Measurements from ENCODE around the gene PTK7.

PTK7 gene

DNA sequence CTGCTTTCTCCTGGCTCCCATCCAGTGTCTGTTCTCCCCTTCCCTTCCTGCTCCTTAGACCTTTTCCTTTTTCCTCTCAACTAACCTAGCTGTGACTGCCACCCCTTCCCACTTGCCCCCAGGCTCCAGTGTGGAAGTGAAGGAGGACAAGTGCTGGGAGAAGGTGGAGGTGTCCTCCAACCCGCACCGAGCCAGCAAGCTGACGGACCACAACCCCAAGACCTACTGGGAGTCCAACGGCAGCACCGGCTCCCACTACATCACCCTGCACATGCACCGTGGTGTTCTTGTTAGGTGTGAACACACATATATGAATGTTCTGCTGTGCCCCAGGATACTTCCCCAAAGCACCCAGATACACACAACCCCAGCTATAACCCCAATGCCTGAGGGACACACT is 124.4 kb downstream of the PTK7 start:
- in situ Hi-C loops (cut with HindIII; ENCODE audit: low sequenced_read_pairs): no loop called here

DNA sequence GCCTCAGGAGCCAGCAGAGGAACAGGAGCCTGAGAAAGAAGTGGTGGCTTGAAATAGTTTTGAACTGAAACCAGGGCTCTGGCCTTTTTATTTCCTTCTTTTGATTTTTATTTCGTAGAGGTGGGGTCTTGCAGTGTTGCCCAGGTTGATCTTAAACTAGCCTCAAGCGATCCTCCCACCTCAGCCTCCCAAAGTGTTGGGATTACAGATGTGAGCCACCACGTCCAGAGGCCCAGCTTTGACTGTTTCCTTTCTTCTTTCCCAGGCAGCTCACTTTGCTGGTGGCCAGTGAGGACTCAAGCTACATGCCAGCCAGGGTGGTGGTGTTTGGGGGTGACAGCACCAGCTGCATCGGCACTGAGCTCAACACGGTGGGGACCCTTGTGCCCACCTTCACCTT is 126.3 kb downstream of the PTK7 start:
- in situ Hi-C loops (cut with HindIII; ENCODE audit: low sequenced_read_pairs): no loop called here

DNA sequence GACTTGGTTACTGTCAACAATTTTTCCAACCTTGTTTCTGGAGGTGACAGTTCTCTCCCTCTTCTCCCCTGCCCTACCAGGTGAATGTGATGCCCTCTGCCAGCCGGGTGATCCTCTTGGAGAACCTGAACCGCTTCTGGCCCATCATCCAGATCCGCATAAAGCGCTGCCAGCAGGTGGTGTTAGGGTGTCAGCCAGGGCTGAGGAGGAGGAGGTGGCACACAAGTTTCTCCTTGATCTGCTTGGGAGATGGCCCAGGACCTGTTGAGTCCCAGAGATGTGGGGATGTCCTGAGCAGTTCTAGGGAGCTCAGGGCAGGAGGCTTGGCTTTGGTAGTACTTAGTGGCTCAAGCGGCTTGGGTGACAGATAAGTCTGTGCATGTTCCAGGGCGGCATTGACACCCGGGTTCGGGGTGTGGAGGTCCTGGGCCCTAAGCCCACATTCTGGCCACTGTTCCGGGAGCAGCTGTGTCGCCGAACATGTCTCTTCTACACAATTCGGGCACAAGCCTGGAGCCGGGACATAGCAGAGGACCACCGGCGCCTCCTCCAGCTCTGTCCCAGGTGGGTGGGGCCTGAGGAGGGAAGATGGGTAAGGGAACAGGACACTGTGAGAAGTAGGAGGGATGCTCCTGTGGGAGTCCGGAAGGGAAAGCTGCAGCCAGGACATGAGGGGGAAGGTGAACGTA is 127.1 kb downstream of the PTK7 start:
- in situ Hi-C loops (cut with HindIII; ENCODE audit: low sequenced_read_pairs): no loop called here

DNA sequence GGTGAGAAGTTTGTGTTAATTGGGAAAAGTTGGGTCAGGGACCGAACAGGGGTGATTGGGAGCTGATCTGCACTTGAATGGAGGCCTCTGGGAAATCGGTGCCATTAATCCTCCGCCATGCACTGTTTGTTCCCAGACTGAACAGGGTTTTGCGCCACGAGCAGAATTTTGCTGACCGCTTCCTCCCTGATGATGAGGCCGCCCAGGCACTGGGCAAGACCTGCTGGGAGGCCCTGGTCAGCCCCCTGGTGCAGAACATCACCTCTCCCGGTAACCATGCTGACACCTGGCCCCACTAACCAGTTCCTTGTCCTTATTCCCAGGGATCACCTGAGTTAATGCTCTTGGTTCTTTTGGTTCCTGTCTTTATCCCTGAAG is 127.6 kb downstream of the PTK7 start:
- in situ Hi-C loops (cut with HindIII; ENCODE audit: low sequenced_read_pairs): no loop called here

DNA sequence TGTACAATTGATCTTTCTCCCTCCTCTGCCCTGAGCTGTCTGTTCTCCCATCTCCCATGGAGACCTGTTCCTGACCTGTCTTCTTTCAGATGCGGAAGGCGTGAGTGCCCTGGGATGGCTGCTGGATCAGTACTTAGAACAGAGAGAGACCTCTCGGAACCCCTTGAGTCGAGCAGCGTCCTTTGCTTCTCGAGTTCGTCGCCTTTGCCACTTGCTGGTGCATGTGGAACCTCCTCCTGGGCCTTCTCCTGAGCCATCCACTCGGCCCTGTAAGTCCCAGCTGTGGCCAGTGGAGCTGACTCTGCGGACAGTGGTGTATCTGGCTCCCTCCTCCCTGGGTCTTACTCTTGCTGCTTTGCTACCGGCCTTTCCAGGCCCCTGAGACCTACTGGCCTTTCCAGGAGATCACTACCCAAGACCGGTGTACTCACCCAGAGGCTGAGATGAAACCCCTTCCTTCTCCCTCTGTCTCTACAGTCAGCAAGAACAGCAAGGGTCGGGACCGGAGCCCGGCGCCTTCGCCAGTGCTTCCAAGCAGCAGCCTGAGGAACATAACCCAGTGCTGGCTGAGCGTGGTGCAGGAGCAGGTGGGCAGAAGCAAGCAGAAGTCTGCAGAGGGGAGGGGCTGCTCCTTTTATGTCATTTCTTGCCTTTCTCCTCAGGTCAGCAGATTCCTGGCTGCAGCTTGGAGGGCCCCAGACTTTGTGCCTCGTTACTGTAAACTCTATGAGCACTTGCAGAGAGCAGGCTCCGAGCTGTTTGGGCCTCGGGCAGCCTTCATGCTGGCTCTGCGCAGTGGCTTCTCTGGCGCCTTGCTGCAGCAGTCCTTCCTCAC is 128.4 kb downstream of the PTK7 start:
- in situ Hi-C loops (cut with HindIII; ENCODE audit: low sequenced_read_pairs): no loop called here

DNA sequence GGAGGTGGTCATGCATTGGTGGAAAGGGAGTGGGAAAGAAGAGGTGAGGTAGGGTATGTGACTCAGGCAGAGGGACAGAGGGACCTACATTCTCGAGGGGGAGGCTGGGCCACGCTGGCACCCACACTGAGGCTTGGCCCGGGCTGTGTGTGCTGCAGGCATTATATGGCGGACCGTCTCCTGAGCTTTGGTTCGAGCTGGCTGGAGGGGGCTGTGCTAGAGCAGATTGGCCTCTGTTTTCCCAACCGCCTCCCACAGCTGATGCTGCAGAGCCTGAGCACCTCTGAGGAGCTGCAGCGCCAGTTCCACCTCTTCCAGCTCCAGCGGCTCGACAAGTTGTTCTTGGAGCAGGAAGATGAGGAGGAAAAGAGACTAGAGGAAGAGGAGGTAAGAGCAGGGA is 129.7 kb downstream of the PTK7 start:
- in situ Hi-C loops (cut with HindIII; ENCODE audit: low sequenced_read_pairs): no loop called here

DNA sequence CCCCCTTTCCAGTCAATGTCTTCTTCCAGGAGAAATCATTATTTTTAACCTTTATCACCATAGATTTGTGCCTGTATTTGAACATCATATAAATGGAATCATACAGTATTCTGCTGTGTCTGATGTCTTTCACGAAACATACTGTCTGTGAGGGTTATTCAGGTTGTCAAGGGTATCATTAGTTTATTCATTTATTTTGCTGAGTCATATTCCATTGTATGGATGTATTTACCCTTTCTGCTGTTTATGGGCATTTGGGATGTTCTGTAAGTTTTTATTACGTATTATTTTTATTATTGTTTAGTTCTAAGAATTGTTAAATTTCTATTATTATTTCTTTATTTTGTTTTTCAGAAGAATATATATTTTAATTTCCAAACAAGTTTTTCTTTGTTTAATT is 131.2 kb downstream of the PTK7 start:
- in situ Hi-C loops (cut with HindIII; ENCODE audit: low sequenced_read_pairs): no loop called here

Data from DLD1 (cell line).